Stimulated activated CD8-positive, alpha-beta memory T cell treated with anti-CD3 and anti-CD28 coated beads, Interleukin-15, amount 100 ng/mL, for 4 hours (primary cell): Measurements from ENCODE around the gene NOC4L.
"Not testable (repeated sequence)": the region's sequence is repeated elsewhere in the genome, so short reads cannot be mapped to it uniquely, and the experiment has no call there.

Experiments used
- DNase-seq, 2 donors: peaks; one replicate each; pipeline ENCODE4 v3.0.0-alpha.2; 2020; ENCODE audit warnings: low read depth in 2 of 2

NOC4L gene

GRCh38 chr12:132144115-132144809, at the start of gene NOC4L, which contains the start of gene DDX51:
NOC4L (plus strand) TSS chr12:132144457; CDS start chr12:132144489, 32 bp downstream.
DDX51 (minus strand) TSS chr12:132144319; CDS start chr12:132144296, 23 bp downstream.
- DNase-seq, result peak; percentile 87 to 95

GRCh38 chr12:132095520-132096409, 48.5 kb upstream of the NOC4L start:
- no peak for DNase-seq

GRCh38 chr12:132099739-132100138, 44.5 kb upstream of the NOC4L start:
- DNase-seq, result no peak

GRCh38 chr12:132100306-132101065, 43.8 kb upstream of the NOC4L start:
- no peak for DNase-seq

GRCh38 chr12:132102297-132102696, 42.0 kb upstream of the NOC4L start:
- no peak for DNase-seq

GRCh38 chr12:132103072-132103471, 41.2 kb upstream of the NOC4L start:
- not testable (repeated sequence) for DNase-seq

GRCh38 chr12:132103542-132104308, 40.5 kb upstream of the NOC4L start:
- no peak for DNase-seq

GRCh38 chr12:132105467-132105866, 38.8 kb upstream of the NOC4L start:
- DNase-seq, result no peak

GRCh38 chr12:132106921-132107320, 37.3 kb upstream of the NOC4L start:
- no peak for DNase-seq

GRCh38 chr12:132108211-132108832, 35.9 kb upstream of the NOC4L start:
- no peak for DNase-seq

GRCh38 chr12:132109741-132110140, 34.5 kb upstream of the NOC4L start:
- no peak for DNase-seq

GRCh38 chr12:132110677-132111076, 33.6 kb upstream of the NOC4L start:
- no peak for DNase-seq

GRCh38 chr12:132111654-132112304, 32.5 kb upstream of the NOC4L start:
- DNase-seq, result no peak

- no peak for DNase-seq
Measured at GRCh38 chr12:132114667-132115066, 29.6 kb upstream of the NOC4L start.

GRCh38 chr12:132115500-132115899, 28.8 kb upstream of the NOC4L start:
- DNase-seq, result no peak

- no peak for DNase-seq
Measured at GRCh38 chr12:132116709-132117557, 27.3 kb upstream of the NOC4L start.

GRCh38 chr12:132117558-132117875, 26.7 kb upstream of the NOC4L start:
- no peak for DNase-seq

GRCh38 chr12:132118876-132119275, 25.4 kb upstream of the NOC4L start:
- DNase-seq, result no peak

GRCh38 chr12:132121283-132121682, 23.0 kb upstream of the NOC4L start:
- no peak for DNase-seq
